Activated naive CD4-positive, alpha-beta T cell treated with anti-CD3 and anti-CD28 coated beads, Interleukin-2, amount 50 U/mL, for 16 hours (primary cell): Measurements from ENCODE around the gene FUT7.
"Not testable (repeated sequence)": the region's sequence is repeated elsewhere in the genome, so short reads cannot be mapped to it uniquely, and the experiment has no call there.

Experiments
- DNase-seq: peaks from one replicate; pipeline ENCODE4 v3.0.0-alpha.2; 2020

Gene FUT7

DNA sequence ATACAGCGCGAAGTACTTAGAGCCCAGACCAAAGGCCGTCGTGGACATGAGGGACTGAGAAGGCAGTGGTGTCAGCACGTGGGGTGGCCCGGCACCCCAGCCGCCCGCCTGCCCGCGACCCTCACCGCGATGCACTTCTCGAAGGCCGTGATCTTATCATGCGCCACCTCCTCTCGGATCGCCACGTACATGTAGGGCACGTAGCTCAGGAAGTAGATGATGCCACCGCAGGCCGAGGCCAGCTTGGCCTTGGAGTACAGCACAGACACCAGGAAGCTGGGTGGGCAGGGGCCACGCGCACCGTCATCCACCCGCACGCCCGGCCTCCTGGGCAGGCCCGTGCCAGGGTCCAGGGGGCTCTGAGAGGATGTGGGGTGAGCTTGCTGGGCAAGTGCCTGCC lies 14.8 kb downstream of the FUT7 start:
- DNase-seq = no peak

DNA sequence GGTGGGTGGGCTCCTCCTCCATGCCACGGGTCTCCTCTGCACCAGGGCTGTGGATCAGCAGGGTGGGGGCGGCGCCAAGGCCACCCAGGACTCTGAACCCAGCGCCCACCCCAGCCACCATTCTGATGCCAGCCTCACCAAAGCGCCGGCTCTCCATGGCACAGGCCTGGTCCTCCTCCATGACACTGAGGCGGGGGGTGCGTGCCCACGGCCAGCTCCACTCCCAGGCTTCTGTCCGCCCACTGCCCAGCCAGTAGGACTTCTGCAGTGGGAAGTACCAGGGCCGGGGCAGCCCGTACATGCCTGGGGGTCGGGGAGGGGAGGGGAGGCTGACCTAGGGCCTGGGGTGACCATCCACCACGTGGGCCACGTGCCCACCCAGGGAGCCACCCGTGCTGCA lies 15.5 kb downstream of the FUT7 start:
- DNase-seq = no peak

DNA sequence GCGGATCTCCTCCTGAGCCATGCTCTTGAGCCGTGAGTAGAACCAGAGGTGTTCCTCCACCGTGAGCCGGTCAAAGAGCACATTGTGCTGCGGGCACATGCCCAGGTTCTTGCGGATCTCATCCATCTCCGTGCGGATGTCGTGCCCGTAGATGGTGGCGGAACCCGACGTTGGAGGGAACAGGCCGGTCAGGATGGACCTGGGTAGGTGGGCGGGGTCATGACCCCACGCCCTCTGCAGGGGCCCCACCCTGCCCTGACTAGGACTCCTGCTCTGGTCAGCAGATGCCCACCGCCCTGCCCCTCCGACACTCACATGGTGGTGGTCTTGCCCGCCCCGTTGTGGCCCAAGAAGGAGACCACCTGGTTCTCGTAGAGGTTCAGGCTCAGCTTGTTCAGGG lies 15.9 kb downstream of the FUT7 start:
- DNase-seq = no peak

DNA sequence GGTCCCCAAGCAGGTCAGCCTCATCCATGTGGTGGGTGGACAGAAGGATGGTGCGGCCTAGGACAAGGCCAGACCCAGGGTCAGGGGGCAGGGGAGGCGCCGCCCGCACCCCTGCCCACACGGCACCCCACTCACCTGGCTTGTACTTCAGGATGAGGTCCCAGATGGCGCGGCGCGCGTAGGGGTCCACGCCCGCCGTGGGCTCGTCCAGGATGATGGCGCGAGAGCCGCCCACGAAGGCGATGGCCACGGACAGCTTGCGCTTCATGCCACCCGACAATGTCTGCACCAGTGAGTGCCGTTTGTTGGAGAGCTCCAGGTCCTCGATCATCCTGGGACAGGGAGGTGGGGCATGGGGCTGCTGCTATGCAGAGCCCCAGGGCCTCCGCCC lies 16.4 kb downstream of the FUT7 start:
- DNase-seq = no peak

DNA sequence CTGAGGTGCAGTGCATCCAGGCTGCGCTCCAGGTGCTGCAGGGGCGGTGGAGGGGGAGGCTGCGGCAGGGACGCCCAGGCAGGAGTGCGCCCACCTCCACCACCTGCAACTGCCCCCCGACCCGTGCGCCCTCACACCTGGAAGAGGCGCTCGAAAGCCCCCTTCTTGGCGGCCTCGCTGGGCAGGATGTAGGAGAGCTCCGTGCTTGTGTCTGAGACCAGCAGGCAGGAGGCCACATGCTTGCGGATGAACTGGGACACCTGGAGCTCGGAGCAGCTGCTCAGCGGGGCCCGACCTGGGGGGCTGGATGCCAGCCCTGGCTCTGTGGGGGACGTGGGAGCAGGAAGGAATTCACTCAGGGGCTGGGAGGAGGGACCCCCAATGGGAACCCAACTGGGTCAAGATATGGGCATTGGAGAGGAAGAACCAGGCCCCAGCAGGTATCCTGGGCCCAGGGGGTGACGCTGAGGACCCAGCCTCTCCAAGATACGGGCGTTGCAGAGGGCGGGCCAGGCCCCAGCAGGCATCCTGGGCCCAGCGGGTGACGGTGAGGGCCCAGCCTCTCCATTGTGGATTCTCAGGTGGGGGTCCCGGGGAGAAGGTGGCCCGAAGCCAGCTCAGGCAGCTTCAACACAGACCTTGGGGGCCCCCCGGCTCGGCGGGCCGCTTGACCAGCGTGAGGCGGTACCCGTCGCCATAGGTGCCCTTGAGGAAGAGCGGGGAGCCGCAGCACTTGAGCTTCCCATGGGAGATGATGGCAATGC lies 16.9 kb downstream of the FUT7 start:
- no peak for DNase-seq

DNA sequence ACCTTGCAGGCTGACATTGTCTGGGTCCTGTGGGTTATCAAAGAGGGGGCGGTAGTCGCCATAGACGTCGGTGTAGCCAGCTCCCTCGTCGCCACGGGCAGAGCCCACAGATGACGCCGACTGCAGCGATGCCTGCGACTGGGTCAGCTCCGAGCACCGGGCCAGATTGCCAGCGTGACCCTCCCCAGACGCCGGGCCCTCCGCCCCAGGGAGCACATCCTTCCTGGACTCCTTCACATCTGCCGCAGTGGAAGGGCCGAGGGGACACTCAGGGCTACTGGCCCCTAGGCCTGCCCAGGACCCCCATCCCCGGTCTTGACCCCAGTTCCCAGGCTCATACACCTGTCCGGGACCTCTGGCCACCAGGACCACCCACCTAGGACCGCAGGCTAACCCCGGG lies 17.7 kb downstream of the FUT7 start:
- no peak for DNase-seq

DNA sequence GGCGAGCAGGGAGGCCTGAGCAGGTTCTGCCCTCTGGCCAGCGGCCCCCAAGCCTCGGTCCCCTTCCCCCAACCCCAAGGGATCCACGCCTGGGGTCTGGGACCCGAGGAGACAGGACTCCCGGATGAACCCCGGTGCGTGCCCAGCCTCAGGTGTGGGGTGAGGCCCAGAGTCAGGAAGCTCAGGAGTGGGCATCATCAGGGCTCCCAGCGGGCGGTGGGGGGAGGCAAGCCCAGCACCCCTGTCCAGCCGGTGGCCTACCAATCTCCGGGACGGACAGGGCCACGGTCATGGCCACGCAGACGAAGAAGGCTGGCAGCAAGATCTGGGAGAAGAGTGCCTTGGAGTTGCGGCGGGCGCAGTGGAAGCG lies 18.3 kb downstream of the FUT7 start:
- DNase-seq = no peak

DNA sequence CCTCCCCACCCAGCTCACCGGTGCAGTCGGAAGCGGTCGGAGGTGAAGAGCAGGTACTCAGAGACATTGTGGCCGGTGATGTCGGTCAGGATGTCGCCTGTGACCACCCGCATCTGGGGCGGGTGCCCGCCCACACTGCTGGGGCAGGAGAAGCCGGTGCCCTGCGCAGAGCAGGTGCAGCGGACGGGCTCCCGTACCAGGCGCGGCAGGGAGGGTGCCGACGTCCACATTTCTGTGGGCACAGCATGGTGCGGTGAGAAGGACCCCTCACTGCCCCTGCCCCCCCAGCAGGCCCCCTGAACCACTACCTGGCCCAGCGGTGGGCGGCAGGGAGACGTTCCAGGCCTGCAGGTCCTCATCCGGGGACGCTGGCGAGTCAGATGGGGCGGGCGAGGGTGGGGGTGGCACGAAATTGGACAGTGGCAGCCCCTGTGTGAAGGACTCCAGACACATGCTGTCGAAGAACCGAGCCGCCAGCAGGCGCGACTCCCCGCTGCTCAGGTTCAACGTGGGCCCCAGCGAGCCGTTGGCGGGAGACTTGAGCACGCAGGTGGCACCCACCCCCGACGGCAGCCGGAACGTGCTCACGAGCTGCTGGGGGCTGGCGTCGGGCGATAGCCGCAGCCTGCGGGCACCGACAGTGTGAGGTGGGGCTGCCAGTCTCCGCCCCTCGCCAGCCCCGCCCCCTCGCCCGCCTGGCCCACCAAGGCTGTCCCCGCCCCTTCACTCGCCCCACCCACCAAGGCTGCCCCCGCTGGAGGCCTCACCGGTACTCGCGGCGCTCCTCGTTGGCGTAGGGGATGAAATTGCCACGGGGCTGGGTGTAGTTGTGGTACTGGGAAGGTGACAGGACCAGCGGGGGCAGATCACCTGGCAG lies 19.0 kb downstream of the FUT7 start:
- no peak for DNase-seq

DNA sequence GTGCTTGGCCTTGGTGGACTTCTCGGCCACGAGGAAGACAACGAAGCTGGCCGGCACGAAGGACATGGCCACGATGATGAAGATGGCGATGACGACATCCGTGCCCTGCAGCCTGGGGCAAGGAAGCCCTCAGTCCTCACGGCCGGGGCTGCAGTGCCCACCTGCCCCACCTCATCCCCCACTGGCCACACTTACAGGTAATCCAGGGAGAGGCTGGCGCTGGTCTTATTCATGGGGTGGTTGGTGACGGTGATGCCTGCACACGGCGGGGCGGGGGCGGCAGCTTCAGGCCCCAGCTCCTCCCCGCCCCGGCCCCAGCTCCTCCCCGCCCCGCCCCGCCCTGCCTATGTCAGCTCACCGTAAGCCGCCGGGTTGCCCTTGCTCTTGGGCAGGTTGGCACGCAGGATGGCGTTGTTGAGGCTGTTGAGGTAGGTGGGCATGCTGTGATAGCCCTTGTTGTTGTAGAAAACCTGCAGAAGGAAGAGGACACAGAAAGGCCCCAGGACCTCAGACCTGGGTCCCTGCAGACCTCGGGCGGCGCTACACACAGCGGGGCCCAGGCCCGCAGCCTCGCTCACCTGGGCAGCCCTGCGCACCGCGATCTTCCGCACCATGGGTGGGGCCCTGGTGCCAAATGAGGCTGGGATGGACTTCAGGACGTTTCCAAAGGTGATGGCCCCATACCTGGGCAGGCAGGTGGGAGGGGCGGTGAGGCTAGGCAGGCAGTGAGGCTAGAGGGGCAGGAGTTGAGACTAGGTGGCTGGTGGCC lies 19.8 kb downstream of the FUT7 start:
- no peak for DNase-seq

DNA sequence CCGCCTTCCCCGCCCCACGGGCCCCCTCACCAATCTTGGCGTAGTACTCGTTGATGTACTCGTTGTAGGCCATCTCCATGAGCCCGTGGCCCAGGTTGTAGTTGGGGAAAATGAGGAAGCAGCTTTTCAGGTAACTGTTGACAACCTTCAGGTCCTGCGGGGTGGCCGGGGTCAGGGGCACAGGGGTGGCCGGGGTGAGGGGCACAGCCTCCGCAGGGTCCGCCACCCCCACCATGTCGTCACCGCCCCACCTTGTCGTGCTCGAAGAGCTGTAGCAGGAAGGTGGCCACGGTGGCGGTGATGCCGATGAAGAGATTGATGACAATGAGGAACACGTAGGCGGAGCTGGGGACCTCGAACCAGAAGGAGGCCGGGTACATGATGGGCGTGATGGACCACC lies 20.7 kb downstream of the FUT7 start:
- DNase-seq = no peak

DNA sequence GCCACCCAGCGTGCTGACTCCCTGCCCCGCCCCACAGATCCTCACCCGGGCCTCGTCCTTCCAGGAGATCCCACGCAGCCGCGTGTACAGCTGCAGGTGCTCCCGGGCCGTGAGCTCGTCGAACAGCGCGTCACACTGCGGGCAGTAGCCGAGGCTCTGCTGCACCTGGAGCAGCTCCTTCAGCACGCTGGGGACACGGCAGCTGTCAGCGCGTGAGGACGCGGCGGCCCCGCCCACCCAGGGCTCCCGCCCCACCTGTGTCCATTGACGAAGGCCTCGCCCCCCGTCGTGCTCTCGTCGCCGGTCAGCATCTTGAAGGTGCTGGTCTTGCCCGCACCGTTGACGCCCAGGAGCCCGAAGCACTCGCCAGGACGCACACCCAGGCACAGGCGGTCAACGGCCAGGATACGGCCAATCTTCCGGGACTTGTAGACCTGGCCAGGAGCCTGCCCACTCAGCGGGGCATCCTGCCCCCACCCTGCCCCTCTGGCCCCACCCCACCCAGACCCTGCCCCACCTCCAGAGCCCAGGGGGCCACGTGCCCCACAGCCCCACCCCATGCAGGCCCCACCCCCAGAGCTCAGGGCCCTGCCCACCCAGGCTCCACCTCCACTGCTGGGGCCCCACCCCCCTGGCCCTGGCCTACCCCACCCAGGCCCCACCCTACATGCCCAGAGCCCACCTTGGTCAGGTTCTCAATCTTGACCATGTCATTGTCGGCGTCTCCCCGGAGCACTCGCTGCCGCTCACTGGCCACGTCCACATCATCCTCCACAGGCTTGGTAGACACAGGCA lies 21.8 kb downstream of the FUT7 start:
- no peak for DNase-seq

DNA sequence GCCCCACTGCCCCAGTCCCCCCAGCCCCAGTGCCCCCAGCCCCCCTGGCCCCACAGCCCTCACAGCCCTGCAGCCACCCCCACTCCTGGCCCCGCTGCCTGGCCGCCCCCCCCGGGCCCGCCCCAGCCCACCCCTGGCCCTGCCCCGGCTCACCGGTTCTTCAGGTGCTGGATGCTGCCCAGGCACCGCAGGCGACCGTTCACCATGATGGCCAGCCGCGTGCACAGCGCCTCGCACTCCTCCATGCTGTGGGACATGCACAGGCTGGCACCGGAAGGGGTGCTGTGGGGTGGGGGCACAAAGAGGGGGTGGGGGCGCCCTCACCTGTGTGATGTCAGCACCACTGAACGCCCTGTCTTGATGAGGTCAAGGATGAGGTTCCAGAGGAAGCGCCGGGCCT lies 22.7 kb downstream of the FUT7 start:
- no peak for DNase-seq

DNA sequence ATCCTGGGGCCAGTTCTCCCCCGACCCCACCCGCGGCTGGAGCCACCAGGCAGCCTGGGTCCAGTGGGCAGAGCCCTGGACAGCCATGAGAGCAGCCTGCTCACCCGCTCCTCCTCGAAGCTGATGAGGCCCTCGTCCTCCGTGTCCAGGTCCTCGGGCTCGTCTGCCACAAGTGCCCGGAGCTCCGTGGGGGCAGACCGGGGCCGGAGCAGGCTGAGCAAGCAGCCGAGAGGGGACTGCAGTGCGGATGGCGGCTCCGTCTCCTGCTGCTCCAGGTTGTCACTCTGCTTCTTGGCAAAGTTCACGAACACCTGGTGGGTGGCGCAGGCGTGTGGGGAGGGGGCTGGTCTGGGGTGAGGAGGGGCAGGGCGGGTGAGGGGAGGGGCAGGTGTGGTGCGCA lies 23.6 kb downstream of the FUT7 start:
- no peak for DNase-seq

DNA sequence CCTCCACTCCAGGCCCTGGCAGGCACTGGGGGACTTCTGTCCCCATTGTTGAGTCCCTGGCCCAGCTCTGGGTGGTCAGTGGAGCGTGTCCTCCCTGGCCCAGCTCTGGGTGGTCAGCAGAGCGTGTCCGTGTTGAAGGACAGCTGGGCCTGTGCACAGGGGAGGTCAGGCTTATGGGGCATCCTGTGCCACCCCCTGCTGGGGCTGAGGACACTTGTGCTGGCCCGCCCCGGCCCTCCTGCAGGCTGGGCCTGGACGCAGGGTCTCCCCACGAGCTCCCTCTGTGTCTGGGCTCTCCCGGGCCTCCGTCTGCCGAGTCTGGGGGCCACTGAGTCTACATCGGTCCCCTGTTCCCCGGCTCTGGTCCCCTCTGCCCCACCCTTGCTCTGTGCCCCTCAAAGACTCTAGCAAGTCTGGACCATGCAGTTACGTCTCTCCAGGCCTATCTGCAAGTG lies 24.0 kb downstream of the FUT7 start:
- no peak for DNase-seq

DNA sequence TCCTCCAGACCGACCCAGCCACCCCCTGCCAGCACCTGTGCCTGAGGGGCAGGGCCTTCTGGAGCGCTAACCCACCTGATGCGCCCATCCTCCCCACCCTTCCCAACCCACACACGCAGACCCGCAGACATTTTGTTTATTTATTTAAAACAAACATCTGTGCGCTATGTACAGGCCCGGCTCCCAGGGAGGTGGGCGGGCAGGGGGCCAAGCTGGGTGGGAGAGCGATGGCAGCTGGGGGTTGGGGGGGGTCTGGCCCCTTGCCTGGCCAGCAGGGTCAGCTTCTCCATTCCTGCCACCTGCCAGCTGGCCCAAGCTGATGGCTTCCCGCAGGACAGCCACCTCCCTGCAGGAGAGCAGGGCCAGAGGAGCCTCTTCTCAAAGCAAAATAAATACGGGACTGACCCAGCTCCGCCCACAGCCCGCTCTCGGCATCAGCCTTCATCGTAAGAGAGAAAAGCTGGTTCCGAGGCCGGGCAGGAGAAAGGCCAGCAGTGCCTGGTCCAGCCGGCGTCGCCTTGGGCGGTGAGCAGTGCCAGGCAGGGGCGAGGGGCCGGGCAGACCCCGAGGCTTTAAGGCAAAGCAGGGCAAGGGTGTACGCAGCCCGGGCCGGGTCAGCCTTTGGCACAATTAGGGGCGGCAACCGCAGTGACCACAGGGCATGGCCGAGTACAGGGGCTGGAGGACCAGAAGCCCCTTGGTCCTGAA lies 24.6 kb downstream of the FUT7 start:
- DNase-seq = no peak

DNA sequence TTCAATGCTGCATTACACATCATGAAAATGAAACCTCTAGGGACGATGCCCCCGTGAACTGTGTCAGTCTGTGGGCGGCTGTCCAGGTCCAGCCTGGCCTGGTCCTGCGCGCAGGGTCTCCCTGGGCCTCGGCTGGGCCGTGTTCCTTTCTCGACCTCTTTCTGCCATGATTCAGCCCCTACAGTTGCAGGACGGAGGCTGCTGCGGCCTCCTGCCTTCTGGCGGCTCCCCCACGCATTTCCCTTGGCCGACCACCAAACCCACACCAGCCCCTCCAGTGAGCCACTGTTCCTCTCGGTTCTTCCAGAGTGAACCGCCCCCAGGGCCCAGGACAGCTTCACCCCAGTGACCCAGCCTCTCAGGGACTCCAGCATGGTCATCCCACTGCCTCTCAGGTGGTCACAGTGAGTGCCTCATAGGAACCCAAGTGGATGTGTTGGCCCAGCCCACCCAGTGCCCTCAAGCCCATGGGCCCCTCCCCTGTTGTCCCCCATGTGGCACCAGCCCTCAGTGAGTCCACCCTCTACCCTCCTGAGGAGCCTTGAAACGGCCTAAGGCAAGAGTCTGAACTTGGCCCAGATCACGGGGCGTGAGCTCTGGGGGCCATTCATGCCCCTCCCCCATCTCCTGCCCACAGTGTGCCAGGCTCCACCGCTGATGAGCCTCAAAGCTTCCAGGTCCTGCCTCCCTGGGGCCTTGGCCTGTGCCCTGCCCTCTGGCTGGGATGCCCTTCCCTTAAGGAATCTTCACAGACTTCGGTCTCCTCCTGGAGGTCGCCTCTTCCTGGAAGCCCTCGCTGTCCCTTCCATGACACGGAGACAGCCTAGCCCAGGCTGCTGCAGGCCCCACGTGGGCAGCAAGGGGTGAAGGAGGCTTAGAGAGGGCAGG lies 25.5 kb downstream of the FUT7 start:
- DNase-seq = no peak

DNA sequence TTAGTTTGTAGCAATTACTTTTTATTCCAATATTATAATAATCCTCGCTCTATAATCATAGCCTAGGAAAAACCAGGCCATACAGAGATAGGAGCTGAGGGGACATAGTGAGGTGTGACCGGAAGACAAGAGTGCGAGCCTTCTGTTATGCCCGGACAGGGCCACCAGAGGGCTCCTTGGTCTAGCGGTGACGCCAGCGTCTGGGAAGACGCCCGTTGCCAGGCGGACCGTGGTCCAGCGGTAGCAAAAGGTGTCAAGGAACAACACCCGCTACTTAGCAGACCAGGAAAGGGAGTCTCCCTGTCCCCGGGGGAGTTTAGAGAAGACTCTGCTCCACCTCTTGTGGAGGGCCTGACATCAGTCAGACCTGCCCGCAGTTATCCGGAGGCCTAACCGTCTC lies 27.6 kb downstream of the FUT7 start:
- not testable (repeated sequence) for DNase-seq

DNA sequence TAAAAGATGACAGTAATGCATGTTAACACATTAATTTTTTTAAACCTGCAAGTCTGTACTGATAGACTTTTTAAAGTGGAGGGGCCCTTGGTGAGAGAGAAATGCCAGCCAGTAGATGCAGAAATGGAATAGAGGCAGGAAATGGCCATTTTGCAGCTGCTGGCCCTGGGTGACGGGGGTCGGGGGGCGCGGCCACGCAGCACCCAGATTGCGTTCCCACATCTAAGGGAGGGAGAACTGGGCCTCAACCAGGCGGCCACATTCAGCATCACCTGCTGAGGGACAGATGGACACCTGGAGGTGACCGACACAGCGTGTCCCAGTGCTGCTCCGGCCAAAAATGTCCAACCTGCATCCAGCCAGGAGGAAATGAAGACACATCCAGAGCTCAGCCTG lies 29.2 kb downstream of the FUT7 start:
- DNase-seq = no peak

DNA sequence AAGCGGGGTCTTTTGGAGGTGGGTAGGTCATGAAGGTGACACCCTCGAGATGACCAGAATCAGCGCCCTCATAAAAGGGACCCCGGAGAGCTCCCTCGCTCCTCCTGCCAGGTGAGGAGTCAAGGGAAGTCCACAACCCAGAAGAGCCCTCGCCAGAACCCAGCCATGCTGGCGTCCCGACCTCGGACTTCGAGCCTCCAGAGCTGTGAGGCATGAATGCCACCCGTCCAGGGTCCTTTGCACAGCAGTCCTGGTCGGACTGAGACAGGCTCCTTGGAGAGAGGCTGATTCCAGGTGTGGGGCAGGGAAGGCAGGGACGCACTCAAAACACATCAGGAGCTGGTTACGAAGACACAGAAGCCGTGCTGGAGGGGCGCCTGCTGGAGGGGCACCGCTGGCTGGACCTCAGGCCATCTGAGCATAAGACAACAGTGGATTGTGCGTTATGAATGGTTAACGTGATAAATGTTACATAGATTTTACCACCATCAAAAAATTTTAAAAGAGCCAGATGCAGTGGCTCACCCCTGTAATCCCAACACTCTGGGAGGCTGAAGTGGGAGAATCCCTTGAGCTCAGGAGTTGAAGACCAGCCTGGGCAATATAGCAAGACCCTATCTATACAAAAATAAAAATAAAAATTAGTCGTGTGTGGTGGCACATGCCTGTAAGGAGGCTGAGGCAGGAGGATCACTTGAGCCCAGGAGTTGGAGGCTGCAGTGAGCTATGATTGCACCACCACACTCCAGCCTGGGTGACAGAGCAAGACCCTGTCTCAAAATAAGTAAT lies 29.8 kb downstream of the FUT7 start:
- no peak for DNase-seq
